HEK293 (cell line): ENCODE measurements around the gene ARHGAP21.

ENCODE experiments used
- BCL11A ChIP-seq: fragments of 450-650 bp; formaldehyde crosslinking; IDR thresholded peaks from 2 replicates; pipeline ENCODE4 v1.5.1; 2016; ENCODE audit warnings: low read depth, missing biosample characterization, missing genetic modification characterization
- GLI2 ChIP-seq: fragments of 450-650 bp; formaldehyde crosslinking; IDR thresholded peaks from 2 replicates; pipeline ENCODE4; 2017; ENCODE audit warnings: missing biosample characterization, missing genetic modification characterization, low read depth, borderline replicate concordance
- YY1 ChIP-seq: fragments of 450-650 bp; formaldehyde crosslinking; IDR thresholded peaks from 2 replicates; pipeline ENCODE4 v1.5.1; 2018; ENCODE audit warnings: missing biosample characterization, missing genetic modification characterization
- ZNF174 ChIP-seq: fragments of 450-650 bp; formaldehyde crosslinking; IDR thresholded peaks from 2 replicates; pipeline ENCODE4 v1.5.0; 2017; ENCODE audit warnings: missing biosample characterization, mild to moderate bottlenecking, missing genetic modification characterization
- ZNF311 ChIP-seq: fragments of 450-650 bp; formaldehyde crosslinking; IDR thresholded peaks from 2 replicates; pipeline ENCODE4 v1.5.1; 2017; ENCODE audit warnings: missing biosample characterization, missing genetic modification characterization, borderline replicate concordance
- ZNF391 ChIP-seq: fragments of 450-650 bp; formaldehyde crosslinking; IDR thresholded peaks from 2 replicates; pipeline ENCODE4 v1.5.1; 2016; ENCODE audit warnings: low read depth, missing biosample characterization, missing genetic modification characterization, borderline replicate concordance
- ZNF677 ChIP-seq: fragments of 450-650 bp; IDR thresholded peaks from 2 replicates; pipeline ENCODE4 v1.5.0; 2018; ENCODE audit warnings: missing biosample characterization, mild to moderate bottlenecking, missing genetic modification characterization, moderate library complexity
- TF ChIP-seq, protein P1 (sequence below): fragments of 450-650 bp; formaldehyde crosslinking; IDR thresholded peaks from 2 replicates; pipeline ENCODE4 v1.5.1; 2016; ENCODE audit warnings: missing biosample characterization, missing genetic modification characterization
- TF ChIP-seq, protein P2 (sequence below): fragments of 450-650 bp; formaldehyde crosslinking; IDR thresholded peaks from 2 replicates; pipeline ENCODE4 v1.5.1; 2016; ENCODE audit warnings: missing biosample characterization, missing genetic modification characterization

DNA sequence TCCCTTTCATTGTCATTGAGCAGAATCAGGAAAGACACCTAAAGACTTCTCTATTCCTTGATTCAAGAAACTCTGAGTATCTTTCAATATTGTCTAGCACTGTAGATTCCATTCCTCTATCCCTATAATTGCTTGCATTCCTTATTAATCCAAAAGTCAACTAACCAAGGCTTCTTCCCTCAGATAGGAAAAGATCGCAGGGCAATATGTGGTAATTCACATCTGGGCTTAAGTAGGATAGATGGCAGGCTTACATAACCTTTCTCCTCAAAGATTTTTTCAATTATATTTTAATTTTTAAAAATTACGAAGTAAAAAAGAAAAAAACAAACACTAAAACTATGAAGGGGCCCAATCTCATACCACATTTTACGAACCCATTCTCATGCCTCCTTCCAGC lies 7.1 kb upstream of the ARHGAP21 start:
- TF ChIP-seq BCL11A (tag by site-specific recombination): no peak
- TF ChIP-seq, protein P1, sequence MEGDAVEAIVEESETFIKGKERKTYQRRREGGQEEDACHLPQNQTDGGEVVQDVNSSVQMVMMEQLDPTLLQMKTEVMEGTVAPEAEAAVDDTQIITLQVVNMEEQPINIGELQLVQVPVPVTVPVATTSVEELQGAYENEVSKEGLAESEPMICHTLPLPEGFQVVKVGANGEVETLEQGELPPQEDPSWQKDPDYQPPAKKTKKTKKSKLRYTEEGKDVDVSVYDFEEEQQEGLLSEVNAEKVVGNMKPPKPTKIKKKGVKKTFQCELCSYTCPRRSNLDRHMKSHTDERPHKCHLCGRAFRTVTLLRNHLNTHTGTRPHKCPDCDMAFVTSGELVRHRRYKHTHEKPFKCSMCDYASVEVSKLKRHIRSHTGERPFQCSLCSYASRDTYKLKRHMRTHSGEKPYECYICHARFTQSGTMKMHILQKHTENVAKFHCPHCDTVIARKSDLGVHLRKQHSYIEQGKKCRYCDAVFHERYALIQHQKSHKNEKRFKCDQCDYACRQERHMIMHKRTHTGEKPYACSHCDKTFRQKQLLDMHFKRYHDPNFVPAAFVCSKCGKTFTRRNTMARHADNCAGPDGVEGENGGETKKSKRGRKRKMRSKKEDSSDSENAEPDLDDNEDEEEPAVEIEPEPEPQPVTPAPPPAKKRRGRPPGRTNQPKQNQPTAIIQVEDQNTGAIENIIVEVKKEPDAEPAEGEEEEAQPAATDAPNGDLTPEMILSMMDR (tag by site-specific recombination): no peak
- TF ChIP-seq ZNF677 (tag by site-specific recombination): no peak
- TF ChIP-seq ZNF311 (tag by site-specific recombination): no peak
- TF ChIP-seq YY1 (tag by site-specific recombination): no peak
- no peak for TF ChIP-seq GLI2 (tag by site-specific recombination)
- no peak for TF ChIP-seq ZNF391 (tag by site-specific recombination)
- TF ChIP-seq, protein P2, sequence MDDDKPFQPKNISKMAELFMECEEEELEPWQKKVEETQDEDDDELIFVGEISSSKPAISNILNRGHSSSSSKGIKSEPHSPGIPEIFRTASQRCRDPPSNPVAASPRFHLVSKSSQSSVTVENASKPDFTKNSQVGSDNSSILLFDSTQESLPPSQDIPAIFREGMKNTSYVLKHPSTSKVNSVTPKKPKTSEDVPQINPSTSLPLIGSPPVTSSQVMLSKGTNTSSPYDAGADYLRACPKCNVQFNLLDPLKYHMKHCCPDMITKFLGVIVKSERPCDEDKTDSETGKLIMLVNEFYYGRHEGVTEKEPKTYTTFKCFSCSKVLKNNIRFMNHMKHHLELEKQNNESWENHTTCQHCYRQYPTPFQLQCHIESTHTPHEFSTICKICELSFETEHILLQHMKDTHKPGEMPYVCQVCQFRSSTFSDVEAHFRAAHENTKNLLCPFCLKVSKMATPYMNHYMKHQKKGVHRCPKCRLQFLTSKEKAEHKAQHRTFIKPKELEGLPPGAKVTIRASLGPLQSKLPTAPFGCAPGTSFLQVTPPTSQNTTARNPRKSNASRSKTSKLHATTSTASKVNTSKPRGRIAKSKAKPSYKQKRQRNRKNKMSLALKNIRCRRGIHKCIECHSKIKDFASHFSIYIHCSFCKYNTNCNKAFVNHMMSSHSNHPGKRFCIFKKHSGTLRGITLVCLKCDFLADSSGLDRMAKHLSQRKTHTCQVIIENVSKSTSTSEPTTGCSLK (tag by site-specific recombination): no peak
- TF ChIP-seq ZNF174 (tag by site-specific recombination): no peak
